ENCODE results near the gene GNAI2.
"Not testable (repeated sequence)": the region's sequence is repeated elsewhere in the genome, so short reads cannot be mapped to it uniquely, and the experiment has no call there.

GNAI2 gene

DNA sequence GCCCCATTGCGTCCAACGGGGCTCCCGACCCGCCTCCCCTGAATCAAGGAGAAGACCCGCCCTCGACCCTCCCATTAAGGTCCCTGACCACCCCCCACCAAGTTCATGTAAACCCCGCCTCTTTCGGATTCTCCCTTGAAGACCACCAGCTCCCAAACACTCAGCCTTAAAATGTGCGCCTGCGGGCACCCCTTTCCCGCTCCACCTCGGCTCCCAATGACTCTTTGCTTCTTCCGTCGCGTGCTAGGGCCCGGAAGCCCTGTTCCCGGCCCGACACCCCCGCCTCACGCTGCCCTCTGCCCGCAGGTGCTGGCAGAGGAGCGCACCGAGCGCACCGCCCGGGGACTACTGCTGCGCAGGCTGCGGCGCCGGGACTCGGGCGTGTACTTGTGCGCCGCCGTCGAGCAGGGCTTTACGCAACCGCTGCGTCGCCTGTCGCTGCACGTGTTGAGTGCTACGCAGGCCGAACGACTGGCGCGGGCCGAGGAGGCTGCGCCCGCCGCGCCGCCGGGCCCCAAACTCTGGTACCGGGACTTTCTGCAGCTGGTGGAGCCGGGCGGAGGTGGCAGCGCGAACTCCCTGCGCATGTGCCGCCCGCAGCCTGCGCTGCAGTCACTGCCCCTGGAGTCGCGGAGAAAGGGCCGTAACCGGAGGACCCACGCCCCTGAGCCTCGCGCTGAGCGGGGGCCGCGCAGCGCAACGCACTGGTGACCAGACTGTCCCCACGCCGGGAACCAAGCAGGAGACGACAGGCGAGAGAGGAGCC lies 40.2 kb downstream of the GNAI2 start:
- Histone ChIP-seq H3K27me3 (ENCODE audit: insufficient read depth, low read length) (no peaks in the 10 kb centered on the region), H3K4me3 (ENCODE audit: low read length) (no peak overlapping the region), H2AFZ (ENCODE audit: low read depth, low read length) (no peak overlapping the region), H3K9me3 (ENCODE audit: low read length) (no peaks in the 10 kb centered on the region), H3K36me3 (ENCODE audit: insufficient read depth, low read length) (no peaks in the 10 kb centered on the region), H3K4me1 (ENCODE audit: insufficient read depth, low read length) (peaks cover 2% of the 10 kb centered on the region)

DNA sequence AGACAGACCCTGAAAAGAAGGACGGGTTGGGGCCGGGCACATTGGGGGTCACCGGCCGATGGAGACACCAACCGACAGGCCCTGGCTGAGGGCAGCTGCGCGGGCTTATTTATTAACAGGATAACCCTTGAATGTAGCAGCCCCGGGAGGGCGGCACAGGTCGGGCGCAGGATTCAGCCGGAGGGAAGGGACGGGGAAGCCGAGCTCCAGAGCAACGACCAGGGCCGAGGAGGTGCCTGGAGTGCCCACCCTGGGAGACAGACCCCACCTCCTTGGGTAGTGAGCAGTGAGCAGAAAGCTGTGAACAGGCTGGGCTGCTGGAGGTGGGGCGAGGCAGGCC lies 40.7 kb downstream of the GNAI2 start:
- H2AFZ ChIP-seq (ENCODE audit: low read depth, low read length): no peak overlapping the region
- no peaks in the 10 kb centered on the region for H3K27me3 ChIP-seq (ENCODE audit: insufficient read depth, low read length)
- peaks cover 2% of the 10 kb centered on the region for H3K4me1 ChIP-seq (ENCODE audit: insufficient read depth, low read length)
- no peaks in the 10 kb centered on the region for H3K9me3 ChIP-seq (ENCODE audit: low read length)
- no peaks in the 10 kb centered on the region for H3K36me3 ChIP-seq (ENCODE audit: insufficient read depth, low read length)
- no peak overlapping the region for H3K4me3 ChIP-seq (ENCODE audit: low read length)

GRCh38 chr3:50278123-50278879 lies 42.3 kb downstream of the GNAI2 start:
- no peak overlapping the region for H2AFZ ChIP-seq (ENCODE audit: low read depth, low read length)
- no peaks in the 10 kb centered on the region for H3K9me3 ChIP-seq (ENCODE audit: low read length)
- H3K4me1 ChIP-seq (ENCODE audit: insufficient read depth, low read length): no peaks in the 10 kb centered on the region
- H3K27me3 ChIP-seq (ENCODE audit: insufficient read depth, low read length): no peaks in the 10 kb centered on the region
- H3K36me3 ChIP-seq (ENCODE audit: insufficient read depth, low read length): no peaks in the 10 kb centered on the region
- no peak overlapping the region for H3K4me3 ChIP-seq (ENCODE audit: low read length)

DNA sequence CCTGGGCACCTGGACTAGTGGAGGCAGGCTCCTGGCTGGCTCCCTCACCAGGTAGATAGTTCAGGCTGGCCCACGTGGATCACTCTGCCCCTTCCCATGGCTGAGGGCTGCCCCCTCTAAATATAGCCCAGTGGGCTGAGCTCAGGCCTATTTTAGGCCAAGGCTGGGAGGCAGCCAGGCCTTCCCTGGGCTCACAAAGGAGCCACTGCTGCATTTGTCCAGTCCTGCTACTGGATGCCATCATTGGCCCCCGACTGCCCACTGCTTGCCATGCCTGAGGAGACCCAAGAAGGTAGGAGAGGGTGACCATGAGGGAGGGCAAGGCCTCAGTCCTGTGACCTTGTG lies 42.8 kb downstream of the GNAI2 start, which contains the start of gene LSMEM2:
TSS of gene LSMEM2 (plus strand) at position 208 of the 345 bp plus-strand sequence. CDS start at position 235, 27 bp downstream.
- Histone ChIP-seq H3K9me3 (ENCODE audit: low read length) (no peaks in the 10 kb centered on the region), H3K4me3 (ENCODE audit: low read length) (no peak within 1 kb of the TSS), H2AFZ (ENCODE audit: low read depth, low read length) (no peak within 1 kb of the TSS), H3K4me1 (ENCODE audit: insufficient read depth, low read length) (no peaks in the 10 kb centered on the region), H3K36me3 (ENCODE audit: insufficient read depth, low read length) (no peaks in the 10 kb centered on the region), H3K27me3 (ENCODE audit: insufficient read depth, low read length) (no peaks in the 10 kb centered on the region)

DNA sequence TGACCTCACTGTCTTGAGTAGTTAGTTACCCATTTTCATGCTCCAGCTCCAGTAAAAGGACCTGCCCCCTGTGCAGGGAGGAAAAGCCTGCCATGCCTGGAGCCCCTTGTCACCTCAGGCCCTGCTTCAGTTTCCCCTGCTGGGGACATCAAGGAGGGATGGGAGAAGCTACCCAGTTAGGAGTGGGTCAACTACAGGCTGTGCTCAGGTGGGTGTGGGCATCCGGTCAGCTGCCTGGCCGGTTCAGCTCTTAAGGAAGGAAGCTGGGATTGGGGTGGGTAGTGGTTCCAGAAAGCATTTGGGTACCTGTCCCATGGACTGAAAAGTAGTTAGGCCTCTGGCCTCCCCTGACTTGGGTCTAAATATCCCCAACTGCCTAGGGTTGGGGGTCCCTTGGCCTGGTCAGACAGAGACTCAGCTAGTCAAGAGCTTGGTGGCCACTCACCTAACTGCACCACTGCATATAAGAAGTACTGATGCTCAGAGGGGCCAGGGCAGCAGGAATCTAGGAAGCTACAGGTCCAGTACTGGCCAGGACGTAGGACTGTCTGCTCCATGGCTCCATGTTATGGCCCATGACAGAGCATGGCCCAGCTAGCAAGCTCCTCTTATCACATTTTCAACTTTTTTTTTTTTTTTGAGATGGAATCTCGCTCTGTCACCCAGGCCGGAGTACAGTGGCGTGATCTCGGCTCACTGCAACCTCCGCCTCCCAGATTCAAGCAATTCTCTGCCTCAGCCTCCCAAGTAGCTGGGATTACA lies 43.4 kb downstream of the GNAI2 start:
- Histone ChIP-seq H3K27me3 (ENCODE audit: insufficient read depth, low read length) (no peaks in the 10 kb centered on the region), H3K4me1 (ENCODE audit: insufficient read depth, low read length) (no peaks in the 10 kb centered on the region), H2AFZ (ENCODE audit: low read depth, low read length) (no peak overlapping the region), H3K36me3 (ENCODE audit: insufficient read depth, low read length) (no peaks in the 10 kb centered on the region), H3K4me3 (ENCODE audit: low read length) (no peak overlapping the region), H3K9me3 (ENCODE audit: low read length) (no peaks in the 10 kb centered on the region)

- H2AFZ ChIP-seq (ENCODE audit: low read depth, low read length); H3K9me3 ChIP-seq (ENCODE audit: low read length); H3K27me3 ChIP-seq (ENCODE audit: insufficient read depth, low read length); H3K4me1 ChIP-seq (ENCODE audit: insufficient read depth, low read length); H3K4me3 ChIP-seq (ENCODE audit: low read length): not testable (repeated sequence)
- H3K36me3 ChIP-seq (ENCODE audit: insufficient read depth, low read length): peaks cover 23% of the 10 kb centered on the region
These were observed 48.1 kb downstream of the GNAI2 start for GRCh38 chr3:50284121-50284520.

GRCh38 chr3:50286322-50287227 lies 50.6 kb downstream of the GNAI2 start:
- Histone ChIP-seq H3K4me3 (ENCODE audit: low read length) (no peak overlapping the region), H3K4me1 (ENCODE audit: insufficient read depth, low read length) (peaks cover 6% of the 10 kb centered on the region), H2AFZ (ENCODE audit: low read depth, low read length) (no peak overlapping the region), H3K27me3 (ENCODE audit: insufficient read depth, low read length) (no peaks in the 10 kb centered on the region), H3K9me3 (ENCODE audit: low read length) (no peaks in the 10 kb centered on the region), H3K36me3 (ENCODE audit: insufficient read depth, low read length) (peaks cover 32% of the 10 kb centered on the region)

- no peaks in the 10 kb centered on the region for H3K9me3 ChIP-seq (ENCODE audit: low read length)
- H3K36me3 ChIP-seq (ENCODE audit: insufficient read depth, low read length): peaks cover 32% of the 10 kb centered on the region
- H3K27me3 ChIP-seq (ENCODE audit: insufficient read depth, low read length): no peaks in the 10 kb centered on the region
- H3K4me1 ChIP-seq (ENCODE audit: insufficient read depth, low read length): peaks cover 9% of the 10 kb centered on the region
- H2AFZ ChIP-seq (ENCODE audit: low read depth, low read length): no peak overlapping the region
- no peak overlapping the region for H3K4me3 ChIP-seq (ENCODE audit: low read length)
These were observed 51.3 kb downstream of the GNAI2 start for GRCh38 chr3:50287262-50287661.

GRCh38 chr3:50288387-50289007 lies 52.5 kb downstream of the GNAI2 start:
- no peak overlapping the region for H2AFZ ChIP-seq (ENCODE audit: low read depth, low read length)
- peaks cover 32% of the 10 kb centered on the region for H3K36me3 ChIP-seq (ENCODE audit: insufficient read depth, low read length)
- H3K4me3 ChIP-seq (ENCODE audit: low read length): no peak overlapping the region
- H3K27me3 ChIP-seq (ENCODE audit: insufficient read depth, low read length): no peaks in the 10 kb centered on the region
- H3K9me3 ChIP-seq (ENCODE audit: low read length): no peaks in the 10 kb centered on the region
- peaks cover 16% of the 10 kb centered on the region for H3K4me1 ChIP-seq (ENCODE audit: insufficient read depth, low read length)

- peaks cover 32% of the 10 kb centered on the region for H3K36me3 ChIP-seq (ENCODE audit: insufficient read depth, low read length)
- no peak overlapping the region for H2AFZ ChIP-seq (ENCODE audit: low read depth, low read length)
- H3K4me3 ChIP-seq (ENCODE audit: low read length): no peak overlapping the region
- peaks cover 16% of the 10 kb centered on the region for H3K4me1 ChIP-seq (ENCODE audit: insufficient read depth, low read length)
- H3K9me3 ChIP-seq (ENCODE audit: low read length): no peaks in the 10 kb centered on the region
- no peaks in the 10 kb centered on the region for H3K27me3 ChIP-seq (ENCODE audit: insufficient read depth, low read length)
These were observed 53.1 kb downstream of the GNAI2 start for GRCh38 chr3:50289130-50289529.

DNA sequence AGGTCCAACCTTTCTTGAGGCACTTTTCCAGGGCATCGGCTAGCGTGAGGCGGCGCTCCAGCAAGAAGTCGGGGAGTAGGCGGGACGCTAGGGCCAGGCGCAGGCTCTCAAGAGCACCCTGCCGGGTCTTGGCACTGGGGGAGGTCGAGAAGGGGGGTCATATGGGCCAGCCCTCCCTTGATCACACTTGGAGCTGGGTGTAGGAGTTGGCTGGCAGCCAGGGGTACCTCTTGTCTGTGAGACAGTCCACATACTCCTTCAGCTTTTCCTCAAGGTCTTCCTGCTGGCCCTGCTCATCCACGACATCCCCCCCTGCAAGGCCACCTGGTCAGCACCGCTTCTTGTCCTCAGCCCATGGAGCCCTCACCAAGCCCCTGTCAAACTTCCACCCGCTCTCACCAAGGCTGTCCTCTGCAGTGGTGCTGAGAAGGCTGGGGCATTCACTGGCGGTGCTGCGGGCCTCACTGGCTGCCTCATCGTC lies 54.2 kb downstream of the GNAI2 start:
- H3K4me1 ChIP-seq (ENCODE audit: insufficient read depth, low read length): peaks cover 16% of the 10 kb centered on the region
- H2AFZ ChIP-seq (ENCODE audit: low read depth, low read length): no peak overlapping the region
- H3K9me3 ChIP-seq (ENCODE audit: low read length): no peaks in the 10 kb centered on the region
- H3K27me3 ChIP-seq (ENCODE audit: insufficient read depth, low read length): no peaks in the 10 kb centered on the region
- peaks cover 32% of the 10 kb centered on the region for H3K36me3 ChIP-seq (ENCODE audit: insufficient read depth, low read length)
- no peak overlapping the region for H3K4me3 ChIP-seq (ENCODE audit: low read length)

All from neuron (in vitro differentiated cells).